PC-3 (cell line): ENCODE measurements around the gene STK24.

Experiments used
- CTCF ChIP-seq: fragments of 300-600 bp; sonication (generic); conservative IDR thresholded peaks from 2 replicates; pipeline ENCODE4 v1.5.1; 2017; ENCODE audit warnings: antibody characterized with exemption, low read depth, mild to moderate bottlenecking, low read length
- EZH2phosphoT487 ChIP-seq: fragments of 300-600 bp; sonication (generic); IDR thresholded peaks from 2 replicates; pipeline ENCODE4 v1.6.1; 2018; ENCODE audit warnings: mild to moderate bottlenecking, antibody characterized with exemption, low read length, borderline replicate concordance

GRCh38 chr13:98581381-98581780 is 4.5 kb upstream of the STK24 start:
- TF ChIP-seq EZH2phosphoT487 (no peak), CTCF (no peak)
